K562 (cell line): ENCODE results near the gene ZDHHC14. TPM values are rescaled to one million over a fixed set of nuclear protein-coding genes. Genes with fewer than 3 reads are reported as not detected.

Experiments
- AFF1 ChIP-seq, 2 experiments: fragments of 450-650 bp; IDR thresholded peaks; 2 replicates each; pipeline ENCODE4 v1.6.1; 2018; ENCODE audit warnings: mild to moderate bottlenecking in 2 of 2, low read depth in 1 of 2; ENCODE audit not compliant: partially characterized antibody in 2 of 2
- CBX3 ChIP-seq, 2 experiments: IDR thresholded peaks; 1 replicate in 1 of 2; 2 replicates in 1 of 2; pipeline ENCODE4 v1.6.1; 2012; ENCODE audit warnings: inconsistent platforms in 2 of 2, low read length in 2 of 2, borderline replicate concordance in 1 of 2, control low read depth in 1 of 2
- ILK ChIP-seq: fragments of 450-650 bp; IDR thresholded peaks from 2 replicates; pipeline ENCODE4 v1.6.1; 2016; ENCODE audit warnings: missing genetic modification characterization, low read depth, mild to moderate bottlenecking, missing compliant biosample characterization, moderate library complexity, borderline replicate concordance
- MEF2D ChIP-seq: conservative IDR thresholded peaks from 2 replicates; pipeline ENCODE4 v1.6.1; 2016; ENCODE audit warnings: low read depth, missing genetic modification characterization, missing compliant biosample characterization
- MXD1 ChIP-seq: fragments of 250-450 bp; sonication (Bioruptor Pico); IDR thresholded peaks from 2 replicates; pipeline ENCODE4 v1.8.0; 2021; ENCODE audit warnings: borderline replicate concordance, mild to moderate bottlenecking, moderate library complexity; ENCODE audit not compliant: poor library complexity, severe bottlenecking
- NRF1 ChIP-seq, 2 experiments: fragments of 450-650 bp; IDR thresholded peaks in 1 of 2; conservative IDR thresholded peaks in 1 of 2; 2 replicates each; pipeline ENCODE4 v1.6.1; 2014; ENCODE audit warnings: mild to moderate bottlenecking in 2 of 2
- POLR2H ChIP-seq: IDR thresholded peaks from 2 replicates; pipeline ENCODE4 v1.6.1; 2016; ENCODE audit warnings: missing genetic modification characterization, low read depth, mild to moderate bottlenecking, control low read depth, missing compliant biosample characterization, moderate library complexity
- RCOR1 ChIP-seq, 2 experiments: IDR thresholded peaks; 2 replicates each; pipeline ENCODE4 v1.6.1; 2012; ENCODE audit warnings: low read depth in 2 of 2, low read length in 2 of 2, borderline replicate concordance in 1 of 2, improper control_type of control experiment in 1 of 2
- SMARCA4 ChIP-seq: fragments of 450-650 bp; IDR thresholded peaks from 2 replicates; pipeline ENCODE4 v1.6.1; 2016
- SNRNP70 ChIP-seq: fragments of 200-400 bp; formaldehyde crosslinking; optimal IDR thresholded peaks from 2 replicates; pipeline ENCODE3; 2017; ENCODE audit warnings: low read depth, low read length
- STAT6 ChIP-seq: sonication (generic); formaldehyde crosslinking; IDR thresholded peaks from 2 replicates; pipeline ENCODE4 v1.8.1; 2023; ENCODE audit warnings: mild to moderate bottlenecking, missing genetic modification reagents
- ZNF592 ChIP-seq: fragments of 450-650 bp; IDR thresholded peaks from 2 replicates; pipeline ENCODE4 v1.6.1; 2017; ENCODE audit warnings: antibody characterized with exemption, mild to moderate bottlenecking
- ZZZ3 ChIP-seq: fragments of 450-650 bp; IDR thresholded peaks from 2 replicates; pipeline ENCODE4 v1.6.1; 2016; ENCODE audit warnings: antibody characterized with exemption, mild to moderate bottlenecking, moderate library complexity
- polyA plus RNA-seq, 8 experiments: library from polyadenylated mRNA; depleted of rRNA in 4 of 8; stranded (reverse) in 5 of 8; unstranded in 3 of 8; fragments of >200 nt; fragmentation: Nextera tagmentation in 2 of 8; fragmentation: Illumina TruSeq in 1 of 8; extraction: Ambion mirVana in 2 of 8; extraction: Trizol in 1 of 8; gene quantifications; 2 replicates each; pipeline versions ENCODE4 v1.2.1 to v1.2.3, GENCODE V29; 2011 to 2014; ENCODE audit warnings: inconsistent platforms in 1 of 8, missing spikeins in 1 of 8
- total RNA-seq, 7 experiments: library from RNA; depleted of rRNA in 6 of 7; stranded (reverse); fragments of >200 nt in 6 of 7; fragmentation: Illumina TruSeq in 2 of 7; extraction: Trizol in 2 of 7; gene quantifications; 2 replicates each; pipeline versions ENCODE4 v1.2.1 to v1.2.3, GENCODE V29; 2011 to 2021; ENCODE audit warnings: low replicate concordance in 1 of 7

Gene ZDHHC14
- total and polyA plus RNA-seq, 9 of the 15 experiments (the other 6 are each of a cell fraction or from before 2014, with no cell fraction given), result 0.92 to 23.1 (median 13.8) TPM

GRCh38 chr6:157518397-157519250 is 137.6 kb downstream of the ZDHHC14 start (continued):
- TF ChIP-seq AFF1 (IDR thresholded peaks at IDR 0.05; ENCODE audit: low read depth in 1 of 2, partially characterized antibody in 2 of 2) (peak in 1 of 2 experiments; percentile 57), ZZZ3 (no peak), CBX3 (IDR thresholded peaks at IDR 0.05; ENCODE audit: borderline replicate concordance in 1 of 2, low read length in 2 of 2) (0 out of 3 replicates have a peak, but pooled peaks of 1 of the 2 experiments have one; percentile 20), STAT6 (CRISPR knock-in tag) (0 out of 2 replicates have a peak, but pooled peaks have one; percentile 67), ILK (tag) (no peak), RCOR1 (IDR thresholded peaks at IDR 0.05; ENCODE audit: borderline replicate concordance in 1 of 2, low read depth in 2 of 2, low read length in 2 of 2) (peak in 1 of 2 experiments; percentile 53; a peak in 2 of 4 replicates), ZNF592 (peak; percentile 98), POLR2H (tag) (0 out of 2 replicates have a peak, but pooled peaks have one; percentile 51), SNRNP70 (no peak), MEF2D (peak; percentile 66; the same call in 1 of the 2 replicates), MXD1 (CRISPR knock-in tag) (no peak), SMARCA4 (0 out of 2 replicates have a peak, but pooled peaks have one; percentile 13), NRF1 (conservative IDR thresholded peaks at IDR 0.05 in 1 of 2, IDR thresholded peaks at IDR 0.05 in 1 of 2) (peak; percentile 43 to 47; a peak in 2 of 4 replicates)
